GM12891 (cell line): ENCODE measurements around the gene ARSB.

Experiments
- POLR2AphosphoS5 ChIP-seq: IDR thresholded peaks from 2 replicates; pipeline ENCODE4 v1.6.1; 2011; ENCODE audit warnings: low read depth, low read length, control low read depth
- TAF1 ChIP-seq: IDR thresholded peaks from 2 replicates; pipeline ENCODE4 v1.6.1; 2011; ENCODE audit warnings: low read depth, low read length, control low read depth

DNA sequence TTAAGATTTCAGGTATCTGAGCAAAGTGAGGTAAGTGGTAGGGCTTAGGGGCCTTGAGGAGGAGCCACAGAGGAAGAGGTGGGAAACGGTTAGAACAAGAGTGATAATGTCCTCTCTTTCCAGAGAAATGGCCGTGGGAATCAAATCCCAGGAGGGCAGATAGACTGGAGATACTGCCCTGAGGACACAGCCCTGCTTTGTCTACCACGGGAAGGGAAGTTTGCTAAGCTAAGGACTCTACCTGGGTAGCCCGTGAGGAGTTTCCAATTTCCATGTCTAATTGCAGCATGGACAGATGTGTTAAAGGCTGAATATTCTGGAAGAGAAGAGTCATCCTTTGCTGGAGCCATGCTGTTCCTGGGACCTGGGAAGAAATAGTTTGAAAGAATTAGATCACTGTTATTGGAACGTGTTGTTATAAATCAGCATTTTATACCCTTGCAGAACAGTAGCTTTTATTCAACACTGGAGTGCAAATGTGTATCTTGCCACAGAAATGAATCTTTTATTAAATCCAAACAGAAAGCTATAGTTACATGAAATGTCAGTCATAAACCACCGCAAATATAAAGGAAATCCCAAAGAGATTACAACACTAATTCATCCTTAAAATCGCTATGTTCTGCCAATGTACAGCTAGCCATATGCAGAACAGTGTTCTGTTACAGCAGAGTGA is 203.4 kb downstream of the ARSB start:
- no peak for TF ChIP-seq TAF1
- no peak for TF ChIP-seq POLR2AphosphoS5
